Measurements from ENCODE around the gene TKFC.

The TKFC gene

GRCh38 chr11:61298663-61299244 lies 34.3 kb upstream of the TKFC start:
- Histone ChIP-seq H3K27me3 (ENCODE audit: control insufficient read depth, insufficient read depth, low read length) (peaks cover 18% of the 10 kb centered on the region), H3K9ac (ENCODE audit: low read length) (no peak overlapping the region), H3K4me3 (ENCODE audit: low read length) (no peak overlapping the region), H3K36me3 (ENCODE audit: control insufficient read depth, insufficient read depth, low read length) (peaks cover 26% of the 10 kb centered on the region), H3K9me3 (ENCODE audit: control insufficient read depth, low read length) (no peaks in the 10 kb centered on the region), H3K4me1 (ENCODE audit: control insufficient read depth, insufficient read depth, low read length) (peaks cover 16% of the 10 kb centered on the region)

DNA sequence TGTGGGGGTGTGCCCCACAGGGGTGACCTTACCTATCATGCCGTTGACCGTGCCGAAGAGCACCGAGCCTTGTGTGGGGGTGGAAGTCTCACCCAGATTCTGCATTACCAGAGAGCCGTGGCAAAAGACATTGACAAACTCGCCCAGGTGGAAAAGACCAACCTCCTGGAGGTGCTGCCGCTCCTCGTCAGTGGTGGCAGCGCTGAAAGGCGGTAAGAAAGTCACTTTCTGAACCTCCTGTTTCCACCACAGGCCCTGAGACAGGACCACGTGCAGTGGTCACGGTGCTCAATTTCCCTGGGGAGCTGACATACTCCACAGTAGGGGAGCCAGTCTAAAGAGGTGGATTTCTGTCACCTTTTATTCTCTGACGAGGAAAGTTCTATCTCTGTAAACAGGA lies 30.5 kb upstream of the TKFC start:
- H3K36me3 ChIP-seq (ENCODE audit: control insufficient read depth, insufficient read depth, low read length): peaks cover 31% of the 10 kb centered on the region
- H3K9me3 ChIP-seq (ENCODE audit: control insufficient read depth, low read length): no peaks in the 10 kb centered on the region
- H3K4me1 ChIP-seq (ENCODE audit: control insufficient read depth, insufficient read depth, low read length): no peaks in the 10 kb centered on the region
- H3K4me3 ChIP-seq (ENCODE audit: low read length): no peak overlapping the region
- H3K9ac ChIP-seq (ENCODE audit: low read length): no peak overlapping the region
- H3K27me3 ChIP-seq (ENCODE audit: control insufficient read depth, insufficient read depth, low read length): no peaks in the 10 kb centered on the region

- H3K4me3 ChIP-seq (ENCODE audit: low read length): no peak overlapping the region
- H3K36me3 ChIP-seq (ENCODE audit: control insufficient read depth, insufficient read depth, low read length): peaks cover 43% of the 10 kb centered on the region
- H3K9ac ChIP-seq (ENCODE audit: low read length): no peak overlapping the region
- H3K9me3 ChIP-seq (ENCODE audit: control insufficient read depth, low read length): no peaks in the 10 kb centered on the region
- no peaks in the 10 kb centered on the region for H3K4me1 ChIP-seq (ENCODE audit: control insufficient read depth, insufficient read depth, low read length)
- H3K27me3 ChIP-seq (ENCODE audit: control insufficient read depth, insufficient read depth, low read length): no peaks in the 10 kb centered on the region
Measured at GRCh38 chr11:61303725-61304124, 29.3 kb upstream of the TKFC start.

- Histone ChIP-seq H3K9me3 (ENCODE audit: control insufficient read depth, low read length) (no peaks in the 10 kb centered on the region), H3K27me3 (ENCODE audit: control insufficient read depth, insufficient read depth, low read length) (no peaks in the 10 kb centered on the region), H3K4me1 (ENCODE audit: control insufficient read depth, insufficient read depth, low read length) (no peaks in the 10 kb centered on the region), H3K9ac (ENCODE audit: low read length) (no peak overlapping the region), H3K4me3 (ENCODE audit: low read length) (no peak overlapping the region), H3K36me3 (ENCODE audit: control insufficient read depth, insufficient read depth, low read length) (peaks cover 45% of the 10 kb centered on the region)
Measured at GRCh38 chr11:61305417-61305816, 27.6 kb upstream of the TKFC start.

- Histone ChIP-seq H3K36me3 (ENCODE audit: control insufficient read depth, insufficient read depth, low read length) (peaks cover 42% of the 10 kb centered on the region), H3K27me3 (ENCODE audit: control insufficient read depth, insufficient read depth, low read length) (no peaks in the 10 kb centered on the region), H3K9ac (ENCODE audit: low read length) (no peak overlapping the region), H3K4me1 (ENCODE audit: control insufficient read depth, insufficient read depth, low read length) (no peaks in the 10 kb centered on the region), H3K9me3 (ENCODE audit: control insufficient read depth, low read length) (no peaks in the 10 kb centered on the region), H3K4me3 (ENCODE audit: low read length) (no peak overlapping the region)
Measured at GRCh38 chr11:61306221-61306620, 26.8 kb upstream of the TKFC start.

DNA sequence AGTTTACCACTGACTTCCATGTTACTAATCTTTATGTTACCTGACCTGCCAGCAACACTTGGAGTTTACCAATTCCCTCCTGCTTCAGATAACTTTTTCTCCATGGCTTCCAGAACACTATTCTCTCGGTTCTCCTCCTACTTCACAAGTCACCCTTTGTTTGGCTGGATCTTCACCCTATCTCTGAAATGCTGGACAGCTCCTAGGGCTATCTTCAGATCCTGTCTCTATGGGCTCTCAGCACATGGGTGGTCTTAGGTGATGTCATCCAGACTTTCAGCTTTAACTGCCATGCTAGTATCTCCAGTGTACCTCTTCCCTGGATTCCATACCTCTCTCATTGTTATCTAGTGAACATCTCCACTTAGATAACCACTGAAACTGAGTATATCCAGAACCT lies 25.7 kb upstream of the TKFC start:
- Histone ChIP-seq H3K9ac (ENCODE audit: low read length) (no peak overlapping the region), H3K27me3 (ENCODE audit: control insufficient read depth, insufficient read depth, low read length) (no peaks in the 10 kb centered on the region), H3K36me3 (ENCODE audit: control insufficient read depth, insufficient read depth, low read length) (peaks cover 40% of the 10 kb centered on the region), H3K9me3 (ENCODE audit: control insufficient read depth, low read length) (no peaks in the 10 kb centered on the region), H3K4me3 (ENCODE audit: low read length) (no peak overlapping the region), H3K4me1 (ENCODE audit: control insufficient read depth, insufficient read depth, low read length) (no peaks in the 10 kb centered on the region)

GRCh38 chr11:61309141-61309540 lies 23.9 kb upstream of the TKFC start:
- Histone ChIP-seq H3K4me3 (ENCODE audit: low read length) (no peak overlapping the region), H3K36me3 (ENCODE audit: control insufficient read depth, insufficient read depth, low read length) (peaks cover 38% of the 10 kb centered on the region)

DNA sequence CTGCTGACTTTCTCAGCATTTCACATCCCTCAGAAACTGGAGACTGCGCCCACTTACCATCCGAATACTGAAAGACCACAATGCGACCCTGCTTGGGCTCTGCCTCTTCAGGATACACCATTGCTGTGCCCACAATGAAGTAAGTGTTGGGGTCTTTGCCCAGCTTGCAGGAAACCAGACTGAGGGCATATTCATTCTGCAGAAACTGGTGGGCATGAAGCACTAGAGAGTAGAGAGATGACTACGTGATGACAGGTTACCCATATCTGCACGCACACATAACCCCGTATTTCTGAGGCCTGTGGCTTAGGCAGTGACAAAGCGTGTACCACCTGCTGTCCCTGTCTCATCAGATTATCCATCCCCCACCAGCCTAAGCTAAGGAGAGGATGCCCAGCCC lies 23.3 kb upstream of the TKFC start:
- Histone ChIP-seq H3K36me3 (ENCODE audit: control insufficient read depth, insufficient read depth, low read length) (peaks cover 42% of the 10 kb centered on the region), H3K4me1 (ENCODE audit: control insufficient read depth, insufficient read depth, low read length) (no peaks in the 10 kb centered on the region), H3K9ac (ENCODE audit: low read length) (no peak overlapping the region), H3K9me3 (ENCODE audit: control insufficient read depth, low read length) (no peaks in the 10 kb centered on the region), H3K4me3 (ENCODE audit: low read length) (no peak overlapping the region), H3K27me3 (ENCODE audit: control insufficient read depth, insufficient read depth, low read length) (no peaks in the 10 kb centered on the region)

More at GRCh38 chr11:61309141-61309540, 23.9 kb upstream of the TKFC start:
- no peaks in the 10 kb centered on the region for H3K4me1 ChIP-seq (ENCODE audit: control insufficient read depth, insufficient read depth, low read length)
- H3K27me3 ChIP-seq (ENCODE audit: control insufficient read depth, insufficient read depth, low read length): no peaks in the 10 kb centered on the region
- no peaks in the 10 kb centered on the region for H3K9me3 ChIP-seq (ENCODE audit: control insufficient read depth, low read length)
- H3K9ac ChIP-seq (ENCODE audit: low read length): no peak overlapping the region

- Histone ChIP-seq H3K4me1 (ENCODE audit: control insufficient read depth, insufficient read depth, low read length) (peaks cover 6% of the 10 kb centered on the region), H3K9me3 (ENCODE audit: control insufficient read depth, low read length) (no peaks in the 10 kb centered on the region), H3K27me3 (ENCODE audit: control insufficient read depth, insufficient read depth, low read length) (no peaks in the 10 kb centered on the region), H3K4me3 (ENCODE audit: low read length) (no peak overlapping the region), H3K36me3 (ENCODE audit: control insufficient read depth, insufficient read depth, low read length) (peaks cover 42% of the 10 kb centered on the region), H3K9ac (ENCODE audit: low read length) (no peak overlapping the region)
Measured at GRCh38 chr11:61310749-61311148, 22.3 kb upstream of the TKFC start.

DNA sequence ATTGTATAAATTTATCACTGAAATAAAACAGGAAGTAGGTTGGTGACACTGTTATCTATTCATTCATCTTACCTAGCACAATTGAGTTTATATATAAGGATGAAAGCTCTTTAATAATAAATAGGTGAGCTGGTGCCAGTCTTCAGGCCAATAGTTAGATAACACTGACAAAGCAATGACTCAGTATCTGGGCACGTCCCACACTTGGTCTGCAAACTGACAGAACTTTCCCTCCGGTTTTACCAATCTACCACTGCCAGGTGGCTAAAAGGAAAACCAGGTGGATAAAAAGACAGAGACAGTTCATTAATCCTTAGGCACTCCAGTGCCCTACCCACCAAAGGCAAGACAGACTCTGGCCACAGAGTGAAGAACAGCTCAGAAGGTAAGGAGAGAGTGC lies 17.8 kb upstream of the TKFC start:
- H3K4me3 ChIP-seq (ENCODE audit: low read length): no peak overlapping the region
- H3K9ac ChIP-seq (ENCODE audit: low read length): no peak overlapping the region
- H3K27me3 ChIP-seq (ENCODE audit: control insufficient read depth, insufficient read depth, low read length): no peaks in the 10 kb centered on the region
- no peaks in the 10 kb centered on the region for H3K9me3 ChIP-seq (ENCODE audit: control insufficient read depth, low read length)
- peaks cover 6% of the 10 kb centered on the region for H3K4me1 ChIP-seq (ENCODE audit: control insufficient read depth, insufficient read depth, low read length)
- H3K36me3 ChIP-seq (ENCODE audit: control insufficient read depth, insufficient read depth, low read length): peaks cover 18% of the 10 kb centered on the region

DNA sequence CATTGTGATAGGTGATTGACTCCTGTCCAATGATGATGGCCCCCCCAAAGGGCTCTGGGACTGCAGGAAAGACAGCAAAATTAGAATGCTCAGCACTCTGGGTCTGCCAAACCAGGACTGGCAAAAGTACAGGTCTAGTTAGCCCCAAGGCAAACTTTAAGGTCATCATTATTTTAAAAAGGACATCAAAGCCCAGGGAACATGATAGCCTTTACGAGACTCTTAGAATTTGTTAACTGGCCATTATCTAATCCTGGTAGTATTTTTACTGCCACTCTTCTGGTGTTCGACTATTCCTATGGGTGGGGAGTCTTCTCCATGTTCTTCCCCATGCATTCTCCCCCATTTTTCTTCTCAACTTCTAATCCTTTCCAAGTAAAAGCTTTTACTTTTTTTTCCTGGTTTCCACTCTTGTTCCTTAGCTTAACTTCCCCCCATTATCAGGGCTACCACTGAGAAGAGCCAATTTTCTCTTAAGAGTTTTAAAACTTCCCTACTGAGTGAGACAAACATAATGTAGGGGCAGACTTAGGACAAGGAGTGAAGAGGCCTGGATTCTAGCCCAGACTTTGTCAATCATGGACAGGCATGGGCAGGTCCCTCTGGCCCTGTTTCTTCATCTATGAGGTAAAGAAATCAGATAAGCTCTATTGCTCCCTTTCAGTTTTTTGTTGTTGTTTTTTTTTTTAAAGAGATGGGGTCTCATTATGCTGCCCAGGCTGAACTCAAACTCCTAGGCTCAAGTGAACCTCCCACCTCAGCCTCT lies 7.2 kb upstream of the TKFC start:
- Histone ChIP-seq H3K36me3 (ENCODE audit: control insufficient read depth, insufficient read depth, low read length) (peaks cover 9% of the 10 kb centered on the region), H3K9me3 (ENCODE audit: control insufficient read depth, low read length) (no peaks in the 10 kb centered on the region), H3K9ac (ENCODE audit: low read length) (no peak overlapping the region)

GRCh38 chr11:61327669-61328071 lies 5.4 kb upstream of the TKFC start:
- Histone ChIP-seq H3K36me3 (ENCODE audit: control insufficient read depth, insufficient read depth, low read length) (peaks cover 9% of the 10 kb centered on the region), H3K4me3 (ENCODE audit: low read length) (no peak overlapping the region), H3K4me1 (ENCODE audit: control insufficient read depth, insufficient read depth, low read length) (peaks cover 10% of the 10 kb centered on the region), H3K9me3 (ENCODE audit: control insufficient read depth, low read length) (no peaks in the 10 kb centered on the region), H3K9ac (ENCODE audit: low read length) (no peak overlapping the region), H3K27me3 (ENCODE audit: control insufficient read depth, insufficient read depth, low read length) (no peaks in the 10 kb centered on the region)

More for the DNA sequence above, 7.2 kb upstream of the TKFC start:
- no peak overlapping the region for H3K4me3 ChIP-seq (ENCODE audit: low read length)
- no peaks in the 10 kb centered on the region for H3K27me3 ChIP-seq (ENCODE audit: control insufficient read depth, insufficient read depth, low read length)
- H3K4me1 ChIP-seq (ENCODE audit: control insufficient read depth, insufficient read depth, low read length): no peaks in the 10 kb centered on the region
